Raji (cell line): ENCODE measurements around the gene KRT85.

Experiments
- POLR2A ChIP-seq: IDR thresholded peaks from 2 replicates; pipeline ENCODE4 v1.6.1; 2011; ENCODE audit warnings: low read depth, low read length, control low read depth; ENCODE audit not compliant: insufficient read depth

Gene KRT85

GRCh38 chr12:52350786-52351185 is 16.5 kb downstream of the KRT85 start:
- TF ChIP-seq POLR2A = no peak

DNA sequence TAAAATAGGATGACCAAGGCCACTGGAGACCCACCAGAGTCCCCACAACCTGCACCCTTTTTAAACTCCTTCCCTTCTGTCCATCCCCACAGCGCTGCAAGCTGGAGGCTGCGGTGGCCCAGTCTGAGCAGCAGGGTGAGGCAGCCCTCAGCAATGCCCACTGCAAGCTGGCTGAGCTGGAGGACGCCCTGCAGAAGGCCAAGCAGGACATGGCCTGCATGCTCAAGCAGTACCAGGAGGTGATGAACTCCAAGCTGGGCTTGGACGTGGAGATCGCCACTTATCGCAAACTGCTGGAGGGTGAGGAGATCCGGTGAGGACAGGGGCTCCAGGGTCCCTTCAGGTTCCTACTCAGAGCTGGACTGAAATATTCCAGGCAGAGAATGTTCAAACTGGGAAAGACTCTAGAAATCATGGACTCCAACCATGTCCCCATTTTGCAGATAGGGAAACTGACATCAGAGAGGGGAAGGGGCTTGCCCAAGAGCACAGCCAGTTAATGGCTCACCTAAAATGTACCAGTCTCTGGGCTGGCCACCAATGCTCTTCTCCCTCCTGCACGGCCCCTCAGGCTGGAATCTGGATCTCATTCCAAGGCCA is 17.2 kb downstream of the KRT85 start:
- TF ChIP-seq POLR2A = no peak

DNA sequence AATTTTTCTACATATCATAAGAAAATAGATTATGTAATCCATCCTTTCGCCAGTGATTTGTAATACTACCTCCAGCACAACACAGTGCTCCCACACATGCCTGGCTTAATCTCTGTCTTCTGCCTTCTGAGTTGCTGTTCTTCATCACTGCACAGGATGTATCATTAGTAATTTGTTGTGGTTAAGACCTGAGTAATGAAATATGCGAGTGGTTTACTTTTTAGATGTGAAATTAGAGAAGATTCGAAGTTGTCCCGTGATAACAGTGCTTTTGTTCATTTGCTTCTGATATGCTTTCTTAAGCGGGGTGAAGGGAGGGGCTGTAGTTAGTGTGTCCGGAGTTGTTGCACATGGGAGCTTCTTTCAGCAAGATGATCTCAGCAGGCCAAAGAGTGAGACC is 18.1 kb downstream of the KRT85 start:
- no peak for TF ChIP-seq POLR2A

- TF ChIP-seq POLR2A = no peak
Measured at GRCh38 chr12:52347551-52348510, 19.4 kb downstream of the KRT85 start.

DNA sequence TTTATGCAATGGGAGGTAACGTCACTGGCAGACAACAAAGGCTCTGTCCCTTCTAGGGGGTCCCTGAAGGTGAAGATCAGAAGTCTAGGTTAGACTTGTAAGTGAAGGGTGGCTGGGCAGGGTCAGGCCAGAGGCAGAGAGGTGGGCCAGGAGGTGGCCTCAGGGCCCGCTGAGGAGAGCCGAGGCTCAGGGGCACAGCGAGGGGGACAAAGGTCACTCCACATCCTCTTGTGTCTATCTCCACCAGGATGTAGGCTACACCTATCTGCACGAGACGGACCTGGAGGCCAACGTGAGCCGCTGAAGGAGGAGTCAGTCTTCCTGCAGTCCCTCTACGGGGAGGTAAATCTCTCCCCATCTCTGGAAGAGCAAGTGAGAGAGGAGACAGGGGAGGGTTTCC is 20.3 kb downstream of the KRT85 start:
- no peak for TF ChIP-seq POLR2A

GRCh38 chr12:52346593-52346992 is 20.7 kb downstream of the KRT85 start:
- TF ChIP-seq POLR2A = no peak

- no peak for TF ChIP-seq POLR2A
Measured at GRCh38 chr12:52344111-52344510, 23.2 kb downstream of the KRT85 start.

GRCh38 chr12:52343550-52343949 is 23.7 kb downstream of the KRT85 start:
- no peak for TF ChIP-seq POLR2A

- TF ChIP-seq POLR2A = no peak
Measured at GRCh38 chr12:52342781-52343490, 24.3 kb downstream of the KRT85 start.

DNA sequence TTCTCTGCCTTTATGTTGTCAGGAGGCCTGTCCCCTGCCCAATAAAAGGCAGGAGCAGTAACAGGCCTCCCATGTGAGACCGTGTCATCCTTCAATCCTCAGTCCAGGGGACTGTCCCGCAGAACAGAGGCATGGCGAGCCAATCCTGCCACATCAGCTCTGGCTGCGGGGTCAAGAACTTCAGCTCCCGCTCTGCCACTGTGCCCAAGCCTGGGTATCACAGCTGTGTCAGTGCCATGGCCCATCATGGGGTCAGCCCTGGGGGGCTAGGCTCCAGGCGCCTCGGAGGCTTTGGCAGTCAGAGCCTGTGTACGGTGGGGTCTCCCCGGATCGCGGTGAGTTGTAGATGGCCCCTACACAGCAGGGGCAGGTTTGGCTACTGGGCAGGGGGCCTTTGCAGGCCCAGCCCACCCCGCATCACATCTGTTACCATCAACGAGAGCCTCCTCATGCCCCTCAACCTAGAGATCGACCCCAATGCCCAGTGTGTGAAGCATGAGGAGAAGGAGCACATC is 26.2 kb downstream of the KRT85 start:
- TF ChIP-seq POLR2A = no peak

GRCh38 chr12:52338241-52338960 is 28.9 kb downstream of the KRT85 start:
- TF ChIP-seq POLR2A = no peak

DNA sequence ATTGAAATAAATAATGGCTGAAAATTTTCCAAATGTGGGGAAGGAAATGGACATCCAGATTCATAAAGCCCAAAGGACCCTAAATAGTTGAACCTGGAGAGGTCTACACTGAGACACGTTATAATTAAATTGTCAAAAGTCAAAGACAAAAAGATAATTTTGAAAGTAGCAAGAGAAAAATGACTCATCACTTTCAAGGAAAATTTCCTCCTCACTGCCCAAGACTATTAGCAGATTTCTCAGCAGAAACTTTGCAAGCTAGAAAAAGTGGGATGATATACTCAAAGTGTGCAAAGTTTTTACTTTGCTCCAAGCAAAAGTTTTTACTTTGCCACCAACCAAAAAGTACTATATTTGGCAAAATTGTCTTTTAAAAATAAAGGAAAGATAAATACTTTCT is 30.2 kb downstream of the KRT85 start:
- no peak for TF ChIP-seq POLR2A

- no peak for TF ChIP-seq POLR2A
Measured at GRCh38 chr12:52336641-52337040, 30.6 kb downstream of the KRT85 start.

DNA sequence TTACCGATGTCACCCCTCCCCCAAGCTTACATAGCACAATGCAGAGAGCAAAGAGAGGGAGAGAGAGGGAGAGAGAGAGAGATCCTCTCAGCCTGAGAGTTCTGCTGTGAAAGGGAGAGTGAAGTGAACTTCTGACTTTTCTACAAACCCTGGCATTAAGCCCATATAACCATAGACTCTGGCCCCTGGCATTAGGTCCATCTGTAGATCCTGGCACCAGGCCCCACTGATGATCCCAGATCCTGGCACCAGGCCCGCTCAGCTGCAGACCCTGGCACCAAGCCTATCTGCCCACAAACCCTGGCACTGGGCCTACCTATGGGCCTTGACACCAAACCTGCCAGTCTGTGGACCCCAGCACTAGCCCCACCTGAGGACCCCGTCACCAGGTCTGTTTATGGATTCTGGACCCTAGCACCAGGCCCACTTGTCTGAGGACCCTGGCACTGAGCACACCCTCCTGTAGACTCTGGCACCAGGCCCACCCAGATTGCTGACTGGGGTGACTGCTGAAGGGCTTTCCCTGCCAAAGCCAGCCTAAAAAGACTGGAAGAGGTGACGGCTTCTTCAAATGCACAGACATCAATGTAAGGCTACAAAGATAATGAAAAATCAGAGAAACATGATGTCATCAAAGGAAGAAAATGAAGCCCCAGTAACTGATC is 31.6 kb downstream of the KRT85 start:
- TF ChIP-seq POLR2A = no peak

- no peak for TF ChIP-seq POLR2A
Measured at GRCh38 chr12:52334185-52334584, 33.1 kb downstream of the KRT85 start.

DNA sequence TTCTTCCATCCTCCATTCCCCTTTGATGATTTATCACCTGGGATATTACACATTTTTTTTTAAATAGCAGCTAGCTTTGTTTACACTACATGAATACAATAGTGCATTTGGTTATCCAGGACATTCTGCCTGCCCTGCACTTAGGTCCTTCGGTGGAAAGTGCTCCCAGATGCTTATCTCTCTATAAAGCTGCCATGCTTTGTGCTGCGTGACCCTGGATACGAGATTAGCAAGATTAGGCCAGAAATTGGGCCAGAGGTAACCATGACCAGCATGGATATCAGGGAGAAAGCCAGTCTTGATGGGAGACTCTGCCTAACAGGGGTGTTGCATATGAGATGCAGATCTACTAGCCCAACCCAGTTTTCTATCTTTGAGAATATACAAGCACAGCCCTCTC is 34.0 kb downstream of the KRT85 start:
- TF ChIP-seq POLR2A = no peak
